ENCODE measurements around the gene SMAD7.

DNA sequence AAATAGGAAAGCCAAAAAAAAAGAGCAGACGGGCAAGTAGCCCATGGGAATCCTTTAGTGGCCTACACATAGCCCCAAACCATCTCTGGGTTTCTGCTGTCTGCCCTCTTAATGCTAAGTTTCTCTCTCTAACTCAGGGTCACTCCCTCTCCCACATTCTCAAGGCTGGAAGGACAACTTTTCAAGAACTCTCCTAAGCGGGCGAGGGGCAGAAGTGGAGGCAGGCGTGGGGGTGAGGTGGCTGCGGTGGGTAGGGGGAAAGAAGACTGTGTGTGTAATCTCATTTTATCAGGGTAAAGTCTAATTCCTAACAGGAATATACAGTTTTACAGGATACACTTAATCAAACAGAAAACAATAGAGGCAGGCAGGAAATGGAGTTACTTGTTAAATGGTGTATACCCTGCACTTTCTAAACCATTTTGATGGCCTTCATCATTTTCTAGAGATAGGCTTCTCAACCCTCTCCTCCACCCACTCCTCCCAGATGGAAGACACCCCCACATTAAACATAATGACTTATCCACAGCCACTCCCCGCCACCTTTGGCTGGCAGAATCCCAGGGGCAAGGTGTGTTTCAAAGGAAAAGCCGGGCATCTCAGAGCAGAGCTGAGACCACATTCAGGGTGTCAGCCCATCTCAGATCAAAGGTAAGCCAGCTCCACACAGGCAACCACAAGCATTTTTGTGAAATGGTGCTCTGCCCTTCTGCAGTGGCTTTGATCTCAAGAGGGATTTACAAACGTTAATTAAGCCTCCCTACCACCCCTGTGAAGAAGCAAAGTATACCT is 6.8 kb downstream of the SMAD7 start:
- TF ChIP-seq MYC (IDR thresholded peaks at IDR 0.05; ENCODE audit: borderline replicate concordance, low read length) = no peak
- TF ChIP-seq, protein P1, sequence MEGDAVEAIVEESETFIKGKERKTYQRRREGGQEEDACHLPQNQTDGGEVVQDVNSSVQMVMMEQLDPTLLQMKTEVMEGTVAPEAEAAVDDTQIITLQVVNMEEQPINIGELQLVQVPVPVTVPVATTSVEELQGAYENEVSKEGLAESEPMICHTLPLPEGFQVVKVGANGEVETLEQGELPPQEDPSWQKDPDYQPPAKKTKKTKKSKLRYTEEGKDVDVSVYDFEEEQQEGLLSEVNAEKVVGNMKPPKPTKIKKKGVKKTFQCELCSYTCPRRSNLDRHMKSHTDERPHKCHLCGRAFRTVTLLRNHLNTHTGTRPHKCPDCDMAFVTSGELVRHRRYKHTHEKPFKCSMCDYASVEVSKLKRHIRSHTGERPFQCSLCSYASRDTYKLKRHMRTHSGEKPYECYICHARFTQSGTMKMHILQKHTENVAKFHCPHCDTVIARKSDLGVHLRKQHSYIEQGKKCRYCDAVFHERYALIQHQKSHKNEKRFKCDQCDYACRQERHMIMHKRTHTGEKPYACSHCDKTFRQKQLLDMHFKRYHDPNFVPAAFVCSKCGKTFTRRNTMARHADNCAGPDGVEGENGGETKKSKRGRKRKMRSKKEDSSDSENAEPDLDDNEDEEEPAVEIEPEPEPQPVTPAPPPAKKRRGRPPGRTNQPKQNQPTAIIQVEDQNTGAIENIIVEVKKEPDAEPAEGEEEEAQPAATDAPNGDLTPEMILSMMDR (IDR thresholded peaks at IDR 0.05) = no peak
- no peak for TF ChIP-seq HDAC2 (IDR thresholded peaks at IDR 0.05)
- no peak for TF ChIP-seq RAD21 (conservative IDR thresholded peaks at IDR 0.05 in 1 of 2, IDR thresholded peaks at IDR 0.05 in 1 of 2)
- no peak for TF ChIP-seq RNF2 (IDR thresholded peaks at IDR 0.05; ENCODE audit: borderline replicate concordance, low read depth)
- no peak for TF ChIP-seq EP300 (IDR thresholded peaks at IDR 0.05)
- TF ChIP-seq, protein P2, sequence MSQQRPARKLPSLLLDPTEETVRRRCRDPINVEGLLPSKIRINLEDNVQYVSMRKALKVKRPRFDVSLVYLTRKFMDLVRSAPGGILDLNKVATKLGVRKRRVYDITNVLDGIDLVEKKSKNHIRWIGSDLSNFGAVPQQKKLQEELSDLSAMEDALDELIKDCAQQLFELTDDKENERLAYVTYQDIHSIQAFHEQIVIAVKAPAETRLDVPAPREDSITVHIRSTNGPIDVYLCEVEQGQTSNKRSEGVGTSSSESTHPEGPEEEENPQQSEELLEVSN (IDR thresholded peaks at IDR 0.05; ENCODE audit: borderline replicate concordance, low read depth) = no peak
- TF ChIP-seq SMC3 (IDR thresholded peaks at IDR 0.05) = no peak
- no peak for TF ChIP-seq JUN (IDR thresholded peaks at IDR 0.05)
- TF ChIP-seq, protein P3, sequence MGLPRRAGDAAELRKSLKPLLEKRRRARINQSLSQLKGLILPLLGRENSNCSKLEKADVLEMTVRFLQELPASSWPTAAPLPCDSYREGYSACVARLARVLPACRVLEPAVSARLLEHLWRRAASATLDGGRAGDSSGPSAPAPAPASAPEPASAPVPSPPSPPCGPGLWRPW (IDR thresholded peaks at IDR 0.05) = no peak
- no peak for TF ChIP-seq POLR2A (IDR thresholded peaks at IDR 0.05; ENCODE audit: low read length)
- no peak for TF ChIP-seq ESRRA (IDR thresholded peaks at IDR 0.05; ENCODE audit: borderline replicate concordance, low read length)
- TF ChIP-seq, protein P4, sequence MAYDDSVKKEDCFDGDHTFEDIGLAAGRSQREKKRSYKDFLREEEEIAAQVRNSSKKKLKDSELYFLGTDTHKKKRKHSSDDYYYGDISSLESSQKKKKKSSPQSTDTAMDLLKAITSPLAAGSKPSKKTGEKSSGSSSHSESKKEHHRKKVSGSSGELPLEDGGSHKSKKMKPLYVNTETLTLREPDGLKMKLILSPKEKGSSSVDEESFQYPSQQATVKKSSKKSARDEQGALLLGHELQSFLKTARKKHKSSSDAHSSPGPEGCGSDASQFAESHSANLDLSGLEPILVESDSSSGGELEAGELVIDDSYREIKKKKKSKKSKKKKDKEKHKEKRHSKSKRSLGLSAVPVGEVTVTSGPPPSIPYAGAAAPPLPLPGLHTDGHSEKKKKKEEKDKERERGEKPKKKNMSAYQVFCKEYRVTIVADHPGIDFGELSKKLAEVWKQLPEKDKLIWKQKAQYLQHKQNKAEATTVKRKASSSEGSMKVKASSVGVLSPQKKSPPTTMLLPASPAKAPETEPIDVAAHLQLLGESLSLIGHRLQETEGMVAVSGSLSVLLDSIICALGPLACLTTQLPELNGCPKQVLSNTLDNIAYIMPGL (CRISPR knock-in tag; IDR thresholded peaks at IDR 0.05; ENCODE audit: borderline replicate concordance) = no peak
- TF ChIP-seq, protein P5, sequence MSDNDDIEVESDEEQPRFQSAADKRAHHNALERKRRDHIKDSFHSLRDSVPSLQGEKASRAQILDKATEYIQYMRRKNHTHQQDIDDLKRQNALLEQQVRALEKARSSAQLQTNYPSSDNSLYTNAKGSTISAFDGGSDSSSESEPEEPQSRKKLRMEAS (IDR thresholded peaks at IDR 0.05) = no peak

Data from A549 (cell line).